Measurements from ENCODE around the gene F3. TPM values are rescaled to one million over a fixed set of nuclear protein-coding genes. Genes with fewer than 3 reads are reported as not detected.

Gene F3
- total and polyA plus RNA-seq, 12 donors: 11.8 to 50.9 (median 23.9) TPM

GRCh38 chr1:94514095-94514727 lies 27.3 kb downstream of the F3 start:
- Histone ChIP-seq H3K36me3 (replicated peaks in 1 of 2) (no peaks in the 10 kb centered on the region), H3K4me1 (replicated peaks in 1 of 2) (no peaks in the 10 kb centered on the region), H3K27ac (no peak overlapping the region), H3K27me3 (no peaks in the 10 kb centered on the region), H3K9me3 (replicated peaks in 1 of 3) (no peaks in the 10 kb centered on the region), H3K4me3 (no peak overlapping the region)
- TF ChIP-seq CTCF (IDR thresholded peaks at IDR 0.05) (peak; percentile 32 to 67 (median 58)), POLR2A (IDR thresholded peaks at IDR 0.05) (no peak)
- WGBS, 4 donors: 65 to 78% (median 73%) methylated on average over 2 of the region's 2 CpGs
- intact Hi-C loops (cut with DNase I): no loop called here
- DNase-seq: peak in 5 of 7 donors; percentile 29 to 42 (median 40)

GRCh38 chr1:94512816-94513215 lies 28.7 kb downstream of the F3 start:
- Histone ChIP-seq H3K27ac (no peak overlapping the region), H3K9me3 (replicated peaks in 1 of 3) (no peaks in the 10 kb centered on the region), H3K4me1 (replicated peaks in 1 of 2) (no peaks in the 10 kb centered on the region), H3K36me3 (replicated peaks in 1 of 2) (no peaks in the 10 kb centered on the region), H3K27me3 (no peaks in the 10 kb centered on the region), H3K4me3 (no peak overlapping the region)
- DNase-seq: no peak
- intact Hi-C loops (cut with DNase I): no loop called here
- no peak for TF ChIP-seq POLR2A (IDR thresholded peaks at IDR 0.05)
- no peak for TF ChIP-seq CTCF (IDR thresholded peaks at IDR 0.05)
- 96 to 100% (median 99%) methylated on average over 2 of the region's 2 CpGs for WGBS, 4 donors

GRCh38 chr1:94504601-94505000 lies 37.0 kb downstream of the F3 start:
- Histone ChIP-seq H3K36me3 (replicated peaks in 1 of 2) (peaks cover 0 to 15% of the 10 kb centered on the region in 2 donors), H3K27ac (no peak overlapping the region), H3K4me1 (replicated peaks in 1 of 2) (peaks cover 0 to 7% of the 10 kb centered on the region in 2 donors), H3K9me3 (replicated peaks in 1 of 3) (no peaks in the 10 kb centered on the region), H3K4me3 (no peak overlapping the region), H3K27me3 (no peaks in the 10 kb centered on the region)
- WGBS, 4 donors: 86 to 95% (median 88%) methylated on average over 1 of the region's 1 CpG
- DNase-seq: no peak
- intact Hi-C loops (cut with DNase I): no loop called here
- TF ChIP-seq POLR2A (IDR thresholded peaks at IDR 0.05) (no peak), CTCF (IDR thresholded peaks at IDR 0.05) (no peak)

GRCh38 chr1:94503153-94503552 lies 38.4 kb downstream of the F3 start:
- H3K27me3 ChIP-seq: no peaks in the 10 kb centered on the region
- DNase-seq: no peak
- peaks cover 0 to 22% of the 10 kb centered on the region in 2 donors for H3K36me3 ChIP-seq (replicated peaks in 1 of 2)
- WGBS, 4 donors: 77 to 85% (median 80%) methylated on average over 4 of the region's 4 CpGs
- H3K4me1 ChIP-seq (replicated peaks in 1 of 2): peaks cover 0 to 7% of the 10 kb centered on the region in 2 donors
- H3K9me3 ChIP-seq (replicated peaks in 1 of 3): no peaks in the 10 kb centered on the region
- no peak overlapping the region for H3K4me3 ChIP-seq
- no peak for TF ChIP-seq POLR2A (IDR thresholded peaks at IDR 0.05)
- no peak for TF ChIP-seq CTCF (IDR thresholded peaks at IDR 0.05)
- no peak overlapping the region for H3K27ac ChIP-seq
- intact Hi-C loops (cut with DNase I): no loop called here

All from adrenal gland (tissue), 12 donors.